HT-29 (cell line): Measurements from ENCODE around the gene ZNF687. TPM values are rescaled to one million over a fixed set of nuclear protein-coding genes. Genes with fewer than 3 reads are reported as not detected.

Experiments used
- small RNA-seq: library from RNA; depleted of rRNA; stranded (forward); fragments of <200 nt; gene quantifications from one replicate; pipeline ENCODE3, GENCODE V24; 2014
- total RNA-seq: library from RNA; depleted of rRNA; stranded (reverse); fragments of >200 nt; shearing (Covaris generic); gene quantifications from 2 replicates; pipeline ENCODE4 v1.2.3, GENCODE V29; 2014; rRNA removed

ZNF687 gene
- total RNA-seq, 1 experiment from 2014 or later, result 39.2 TPM

Small RNA genes lying within 50 kb of the gene (small RNA-seq; reads per million reads assigned to genes)
- 0.43 reads per million for gene RN7SL444P

Other genes with a start within 250 kb of the ZNF687 start
- gene BNIPL, start 245.7 kb upstream of the ZNF687 start, total RNA-seq, result 0.18 and 0.28 TPM in 2 replicates
- 2.4 and 3.1 TPM in 2 replicates for gene C1orf56, start 234.5 kb upstream of the ZNF687 start, total RNA-seq
- 35.2 and 35.7 TPM in 2 replicates for gene CDC42SE1, start 222.7 kb upstream of the ZNF687 start, total RNA-seq
- gene MLLT11, start 221.9 kb upstream of the ZNF687 start, total RNA-seq, result 0.73 and 1.5 TPM in 2 replicates
- gene GABPB2, start 211.5 kb upstream of the ZNF687 start, total RNA-seq, result 4.6 and 6.1 TPM in 2 replicates
- gene SEMA6C, start 135.7 kb upstream of the ZNF687 start, total RNA-seq, result 0.13 TPM in 1 of 2 replicates, not detected in the other
- gene TNFAIP8L2, start 125.7 kb upstream of the ZNF687 start, total RNA-seq, result not detected in 2 replicates
- 0.43 and 0.60 TPM in 2 replicates for gene LYSMD1, start 116.4 kb upstream of the ZNF687 start, total RNA-seq
- 37.6 and 48.4 TPM in 2 replicates for gene SCNM1, start 116.2 kb upstream of the ZNF687 start, total RNA-seq
- not detected in 2 replicates for gene TMOD4, start 106.3 kb upstream of the ZNF687 start, total RNA-seq
- gene VPS72, start 92.1 kb upstream of the ZNF687 start, total RNA-seq, result 48.9 and 49.1 TPM in 2 replicates
- 23.6 and 31.2 TPM in 2 replicates for gene PIP5K1A, start 83.7 kb upstream of the ZNF687 start, total RNA-seq
- 190 and 195 TPM in 2 replicates for gene PSMD4, start 27.6 kb upstream of the ZNF687 start, total RNA-seq
- gene PI4KB, start 45.1 kb downstream of the ZNF687 start, total RNA-seq, result 35.9 and 42.7 TPM in 2 replicates
- 50.4 and 54.9 TPM in 2 replicates for gene RFX5, start 65.0 kb downstream of the ZNF687 start, total RNA-seq
- gene SELENBP1, start 90.4 kb downstream of the ZNF687 start, total RNA-seq, result 39.2 and 46.7 TPM in 2 replicates
- gene PSMB4, start 117.3 kb downstream of the ZNF687 start, total RNA-seq, result 393 and 398 TPM in 2 replicates
- gene POGZ, start 177.2 kb downstream of the ZNF687 start, total RNA-seq, result 19.1 and 22.0 TPM in 2 replicates
- 23.5 and 30.7 TPM in 2 replicates for gene CGN, start 229.1 kb downstream of the ZNF687 start, total RNA-seq